NCI-H2171 (cell line): Measurements from ENCODE around the gene ASTN2.

ENCODE experiments used
- DNase-seq: peaks from one replicate; lab custom pipeline; 2025; lab: John Stamatoyannopoulos, UW

ASTN2 gene

GRCh38 chr9:116661037-116661954 is 753.6 kb downstream of the ASTN2 start:
- peak; percentile 69 for DNase-seq

- no peak for DNase-seq
Measured at GRCh38 chr9:116658265-116658664, 756.6 kb downstream of the ASTN2 start.

GRCh38 chr9:116656977-116657376 is 757.9 kb downstream of the ASTN2 start:
- DNase-seq, result no peak

GRCh38 chr9:116656501-116656971 is 758.3 kb downstream of the ASTN2 start:
- DNase-seq, result no peak

- DNase-seq, result no peak
Measured at GRCh38 chr9:116654059-116654355, 760.9 kb downstream of the ASTN2 start.

GRCh38 chr9:116653348-116654058 is 761.4 kb downstream of the ASTN2 start:
- DNase-seq, result no peak

- DNase-seq, result no peak
Measured at GRCh38 chr9:116647515-116647809, 767.4 kb downstream of the ASTN2 start.

GRCh38 chr9:116646661-116647514 is 768.0 kb downstream of the ASTN2 start:
- peak; percentile 2 for DNase-seq

- DNase-seq, result no peak
Measured at GRCh38 chr9:116644091-116644688, 770.7 kb downstream of the ASTN2 start.

GRCh38 chr9:116643691-116644090 is 771.2 kb downstream of the ASTN2 start:
- DNase-seq, result no peak

- no peak for DNase-seq
Measured at GRCh38 chr9:116641292-116642059, 773.4 kb downstream of the ASTN2 start.

- DNase-seq, result no peak
Measured at GRCh38 chr9:116639251-116639741, 775.6 kb downstream of the ASTN2 start.

- DNase-seq, result no peak
Measured at GRCh38 chr9:116635908-116636307, 778.9 kb downstream of the ASTN2 start.

GRCh38 chr9:116632990-116633838 is 781.6 kb downstream of the ASTN2 start:
- DNase-seq, result no peak

- DNase-seq, result no peak
Measured at GRCh38 chr9:116629634-116630033, 785.2 kb downstream of the ASTN2 start.

- DNase-seq, result no peak
Measured at GRCh38 chr9:116628716-116629115, 786.1 kb downstream of the ASTN2 start.

- no peak for DNase-seq
Measured at GRCh38 chr9:116627433-116627832, 787.4 kb downstream of the ASTN2 start.

- DNase-seq, result no peak
Measured at GRCh38 chr9:116626762-116627161, 788.1 kb downstream of the ASTN2 start.

- no peak for DNase-seq
Measured at GRCh38 chr9:116623715-116624114, 791.1 kb downstream of the ASTN2 start.

- no peak for DNase-seq
Measured at GRCh38 chr9:116617389-116617788, 797.5 kb downstream of the ASTN2 start.
